ENCODE data around the gene SHANK2.

The SHANK2 gene

DNA sequence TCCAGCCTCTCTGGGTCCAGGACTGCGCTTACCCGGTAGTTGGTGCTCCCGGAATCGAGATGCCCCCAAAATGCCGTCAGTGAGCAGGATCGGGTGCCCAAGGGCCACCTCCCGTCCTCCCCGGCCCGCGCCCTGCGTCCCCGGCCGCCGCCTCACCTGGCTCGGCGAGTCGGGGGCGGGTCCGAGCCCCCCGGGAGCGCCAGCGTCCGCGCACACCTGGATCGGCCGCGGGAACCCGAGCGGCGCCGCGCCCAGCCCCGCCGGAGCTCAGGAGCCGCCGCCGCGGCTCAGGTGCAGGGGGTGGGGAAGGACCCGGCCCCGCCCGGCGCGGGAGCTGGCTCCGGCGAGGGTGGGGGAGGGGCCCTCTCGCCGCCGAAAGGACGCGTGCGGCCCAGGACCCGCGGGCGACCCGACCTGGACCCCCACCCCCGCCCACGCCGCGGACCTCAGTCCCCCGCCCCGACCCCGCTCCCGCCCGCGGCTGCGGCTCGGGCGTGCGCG is at the start of gene SHANK2:
SHANK2 (minus strand) TSS at position 309 of the 501 bp plus-strand sequence. CDS start 105,251 bp downstream, outside the sequence.
- DNase-seq (ENCODE audit: low spot score), result no peak

DNA sequence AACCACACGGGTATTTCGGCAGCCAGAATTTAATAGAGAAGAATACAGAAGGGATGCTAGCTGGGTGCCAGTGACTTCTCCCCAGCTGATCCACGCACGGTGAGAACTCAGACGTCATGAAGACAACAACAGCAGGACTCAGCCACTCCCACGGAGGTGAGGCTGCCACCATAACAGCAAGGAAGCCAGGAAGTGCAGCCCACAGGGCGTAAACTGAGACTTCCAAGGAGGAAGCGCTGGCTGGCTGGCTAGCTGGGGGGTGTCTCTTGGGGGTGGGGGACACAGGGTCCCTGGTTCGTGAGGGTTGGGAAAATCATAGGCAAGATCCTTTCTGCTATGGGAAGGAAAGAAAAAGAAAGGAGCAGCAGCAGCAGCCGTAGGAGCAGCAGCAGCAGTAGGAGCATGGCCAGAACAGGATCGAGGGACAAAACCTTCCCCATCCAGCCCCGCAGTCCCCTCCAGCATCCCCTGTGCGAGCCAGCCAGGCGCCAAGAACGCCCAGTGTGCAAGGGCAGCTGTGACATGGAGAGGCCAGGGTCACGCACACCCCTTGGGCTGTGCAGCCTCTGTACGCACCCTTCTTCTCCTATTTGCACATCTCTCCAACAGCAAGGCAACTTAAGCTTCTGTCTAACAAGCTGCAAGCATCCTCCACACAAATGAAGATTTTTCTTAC is 49.6 kb upstream of the SHANK2 start:
- no peak for DNase-seq (ENCODE audit: low spot score)

DNA sequence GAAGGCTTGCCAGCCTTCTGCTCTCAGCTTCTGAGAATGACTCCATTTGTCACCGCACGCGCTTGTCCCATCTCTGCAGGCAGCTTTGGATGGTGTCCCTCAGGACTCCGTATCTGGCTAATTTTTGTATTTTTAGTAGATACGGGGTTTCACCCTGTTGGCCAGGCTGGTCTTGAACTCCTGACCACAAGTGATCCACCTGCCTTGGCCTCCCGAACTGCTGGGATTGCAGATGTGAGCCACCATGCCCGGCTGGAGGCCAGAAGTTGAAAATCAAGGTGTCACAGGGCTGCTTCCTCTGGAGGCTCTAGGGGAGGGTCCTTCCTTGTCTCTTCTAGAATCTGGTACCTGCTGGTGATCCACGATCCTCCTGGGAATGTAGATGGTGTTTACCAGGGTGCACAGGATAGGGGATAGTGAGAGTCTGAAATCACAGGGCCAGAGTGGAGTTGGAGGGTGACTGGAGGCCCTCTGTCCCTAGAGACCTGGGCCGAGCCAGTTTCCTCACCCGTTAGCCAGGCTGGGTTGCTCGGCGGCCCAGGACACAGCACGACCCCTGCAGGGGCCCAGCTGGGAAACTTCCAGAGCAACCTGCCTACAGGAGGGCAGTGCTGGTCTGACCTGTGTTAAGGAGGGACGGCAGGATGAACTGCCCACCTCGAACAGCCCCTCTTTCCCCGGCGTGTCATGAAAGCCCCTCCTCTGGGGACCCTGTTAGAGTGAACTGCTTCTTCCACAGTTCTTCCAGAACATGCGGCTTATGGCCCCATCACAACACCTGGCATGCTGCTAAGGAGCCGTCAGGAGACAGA is 48.9 kb upstream of the SHANK2 start:
- DNase-seq (ENCODE audit: low spot score), result no peak

DNA sequence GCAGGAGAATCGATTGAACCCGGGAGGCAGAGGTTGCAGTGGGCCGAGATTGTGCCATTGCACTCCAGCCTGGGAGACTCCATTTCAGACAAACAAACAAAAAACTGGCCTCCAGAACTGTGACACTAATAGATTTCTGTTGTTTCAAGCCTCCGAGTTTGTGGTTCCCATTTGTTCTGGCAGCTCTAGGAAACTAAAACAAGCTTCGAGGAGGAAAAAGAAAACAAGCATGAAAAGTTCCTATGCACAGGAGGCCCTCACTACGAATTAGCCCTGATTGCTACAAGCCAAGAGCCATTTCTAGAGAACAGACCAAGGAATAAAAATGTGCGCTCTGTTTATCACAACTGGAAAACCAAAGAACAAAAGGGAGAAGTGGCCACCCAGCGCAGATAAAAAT is 47.8 kb upstream of the SHANK2 start:
- DNase-seq (ENCODE audit: low spot score), result no peak

DNA sequence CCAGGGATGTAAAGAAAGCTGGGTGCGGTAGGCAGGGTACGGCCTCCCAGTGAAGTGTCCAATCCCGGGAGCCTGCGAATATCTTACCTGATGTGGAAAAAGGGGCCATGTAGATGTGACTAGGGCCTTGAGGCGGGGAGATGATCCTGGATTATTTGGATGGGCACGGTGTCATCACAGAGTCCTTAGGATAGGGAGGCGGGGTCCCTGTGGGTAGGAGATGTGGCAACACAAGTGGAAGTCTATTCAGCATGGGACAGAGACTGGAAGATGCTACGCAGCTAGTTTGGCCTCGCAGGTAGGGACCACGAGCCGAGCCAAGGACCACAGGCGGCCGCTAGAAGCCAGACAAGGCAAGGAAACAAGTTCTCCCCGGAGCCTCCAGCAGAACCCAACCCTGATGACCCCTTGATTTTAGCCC is 46.4 kb upstream of the SHANK2 start:
- DNase-seq (ENCODE audit: low spot score), result no peak

DNA sequence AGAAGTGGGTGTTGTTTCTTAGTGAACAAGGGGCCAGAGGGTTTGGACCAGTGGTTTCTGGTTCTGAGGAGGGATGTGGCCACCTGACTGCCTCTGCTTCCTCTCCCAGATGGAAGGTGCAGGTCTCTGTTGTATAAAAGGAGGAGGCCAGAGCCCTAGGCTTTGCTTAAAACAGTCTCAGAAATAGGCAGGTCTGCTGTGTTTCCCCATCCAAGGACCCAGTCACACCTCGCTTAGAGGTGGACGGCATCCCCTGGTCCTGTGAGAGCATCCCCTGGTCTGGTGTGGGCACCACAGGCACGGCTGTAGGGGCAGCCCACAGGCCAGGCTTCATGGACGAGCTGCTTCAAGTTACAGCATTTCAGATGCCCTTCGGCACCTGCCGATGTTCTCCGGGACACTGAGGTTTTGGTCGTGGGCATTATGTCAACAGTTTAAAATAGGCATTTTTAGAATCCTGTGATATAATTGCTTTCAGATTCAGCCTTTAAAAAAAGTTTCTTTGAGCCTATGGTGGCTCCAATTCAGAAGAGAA is 45.7 kb upstream of the SHANK2 start:
- no peak for DNase-seq (ENCODE audit: low spot score)

DNA sequence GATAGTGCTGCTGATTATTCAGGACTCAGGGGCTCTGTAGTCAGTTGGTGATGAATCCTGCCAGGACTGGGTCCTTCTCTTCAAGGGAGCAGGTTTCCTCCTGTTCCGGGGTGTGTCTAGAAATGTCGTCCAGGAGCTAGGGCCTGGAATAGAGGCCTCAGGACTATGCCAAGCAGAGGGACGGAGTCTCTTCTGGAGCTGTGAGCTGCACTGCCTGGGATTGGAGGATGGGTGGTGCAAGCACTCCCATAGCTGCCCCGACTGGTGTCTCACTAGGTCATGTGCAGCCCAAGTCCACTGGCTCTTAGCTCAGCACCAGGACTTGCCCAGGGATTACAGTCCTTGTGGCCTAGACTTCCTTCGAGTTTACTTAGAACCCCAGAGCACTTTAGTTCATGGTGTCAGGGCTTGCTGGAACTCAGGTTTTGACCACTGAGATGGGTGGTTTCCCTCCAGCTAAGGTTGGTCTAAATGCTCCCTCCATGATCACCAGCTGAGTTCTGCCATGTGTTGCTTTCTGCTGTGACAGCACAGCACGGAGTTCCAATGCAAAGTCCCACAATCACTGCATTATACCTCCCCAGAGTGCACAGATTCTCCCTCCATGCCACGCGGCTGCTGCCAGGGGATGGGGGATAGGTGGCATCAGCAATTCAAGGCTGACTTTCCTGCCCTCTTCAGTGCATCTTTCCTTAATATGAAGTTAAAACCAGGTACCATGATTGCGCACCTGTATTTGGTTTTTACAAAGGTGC is 42.6 kb upstream of the SHANK2 start:
- DNase-seq (ENCODE audit: low spot score), result no peak

DNA sequence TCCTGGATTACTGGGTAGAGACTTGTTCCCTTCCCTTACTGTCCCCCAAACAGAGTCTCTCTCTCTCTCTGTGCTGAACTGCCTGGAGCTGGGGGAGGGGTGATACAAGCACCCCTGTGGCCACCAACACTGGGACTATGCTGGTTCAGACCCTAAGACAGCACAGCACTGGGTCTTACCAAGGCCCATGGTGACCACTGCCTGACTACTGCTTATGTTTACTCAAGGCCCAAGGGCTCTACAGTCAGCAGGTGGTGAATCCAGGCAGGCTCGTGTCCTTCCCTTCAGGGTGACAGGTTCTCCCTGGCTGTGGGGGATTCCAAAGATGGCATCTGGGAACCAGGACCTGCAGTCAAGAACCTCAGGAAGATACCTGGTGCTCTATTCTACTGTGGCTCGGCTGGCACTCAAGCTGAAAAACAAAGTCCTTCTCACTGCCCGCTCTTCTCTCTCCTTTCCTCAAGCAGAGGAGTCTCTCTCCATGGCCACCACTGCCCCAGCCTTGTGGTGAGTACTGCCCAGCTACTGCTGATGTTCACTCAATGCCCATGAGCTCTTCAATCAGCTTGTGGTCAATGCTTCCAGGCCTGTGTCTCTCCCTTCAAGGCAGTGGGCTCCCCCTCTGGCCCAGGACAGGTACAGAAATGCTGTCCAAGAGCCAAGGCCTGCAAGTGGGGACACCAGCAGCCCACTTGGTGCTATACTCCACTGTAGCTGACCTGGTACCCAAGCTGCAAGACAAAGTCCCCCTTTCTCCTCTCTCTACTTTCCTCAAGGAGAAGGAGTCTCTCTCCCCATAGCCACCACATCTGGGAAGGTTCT is 41.8 kb upstream of the SHANK2 start:
- DNase-seq (ENCODE audit: low spot score), result no peak

DNA sequence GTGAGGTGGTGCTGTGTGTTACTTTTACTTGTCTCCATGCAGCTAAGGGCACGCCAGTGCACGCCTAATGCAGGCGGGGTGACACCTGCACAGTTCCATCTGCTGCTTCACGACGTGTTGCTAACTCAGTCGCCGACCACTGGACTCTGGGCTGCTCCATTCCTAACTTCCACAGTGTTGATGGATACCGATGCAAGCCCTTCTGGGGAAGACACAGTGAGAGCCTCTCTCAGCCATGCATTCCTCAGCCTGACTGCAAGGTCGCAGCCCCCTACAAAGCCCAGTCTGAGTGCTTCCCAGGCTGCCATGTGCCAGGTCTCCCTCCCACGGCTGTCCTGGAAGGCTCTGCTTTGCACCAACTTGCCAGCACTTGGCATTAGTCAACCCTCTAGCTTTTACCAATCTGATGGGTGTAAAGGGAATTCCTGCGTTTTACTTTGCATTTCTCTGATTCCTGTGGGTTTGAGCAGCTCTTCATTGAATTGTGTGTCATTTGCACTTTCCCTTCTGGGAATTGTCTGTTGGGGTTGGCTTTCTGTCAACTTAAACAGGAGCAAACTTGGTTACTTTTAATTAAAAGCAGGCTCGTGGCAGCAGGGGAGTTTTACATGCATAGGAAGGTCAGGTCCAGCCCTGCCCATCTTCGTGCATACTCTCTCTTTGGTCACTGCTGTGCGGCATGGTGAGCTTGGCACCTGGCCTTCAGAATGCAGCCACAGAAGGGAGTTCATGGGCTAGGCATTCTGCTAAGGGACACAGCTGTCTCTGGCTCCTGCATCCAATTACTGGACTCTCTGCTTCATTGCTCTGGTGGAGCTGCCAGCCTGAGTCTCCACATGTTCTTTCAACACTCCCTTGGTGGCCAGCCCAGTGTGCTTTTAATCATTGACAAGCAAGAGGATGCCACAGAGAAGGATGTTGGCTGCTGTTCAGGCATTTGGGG is 34.6 kb upstream of the SHANK2 start:
- DNase-seq (ENCODE audit: low spot score), result no peak

DNA sequence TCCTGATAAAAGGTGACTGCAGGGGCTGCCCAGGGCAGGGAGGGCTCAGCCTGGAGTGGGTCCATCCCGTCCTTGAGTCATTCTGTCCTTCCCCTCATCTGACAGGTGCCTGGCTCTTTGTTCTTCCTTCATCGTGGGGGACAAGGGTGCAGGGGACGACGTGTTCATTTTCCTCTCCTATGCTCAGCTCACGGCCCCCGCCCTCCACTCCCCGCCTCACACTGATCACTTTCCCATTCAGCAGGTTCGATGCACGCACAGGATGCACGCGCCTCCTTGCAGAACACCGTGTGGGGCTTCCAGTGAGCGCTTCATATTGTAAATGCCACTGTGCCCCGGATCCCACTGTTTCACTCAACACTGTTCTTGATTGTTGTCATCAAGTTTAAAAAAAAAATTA is 32.7 kb upstream of the SHANK2 start:
- no peak for DNase-seq (ENCODE audit: low spot score)

DNA sequence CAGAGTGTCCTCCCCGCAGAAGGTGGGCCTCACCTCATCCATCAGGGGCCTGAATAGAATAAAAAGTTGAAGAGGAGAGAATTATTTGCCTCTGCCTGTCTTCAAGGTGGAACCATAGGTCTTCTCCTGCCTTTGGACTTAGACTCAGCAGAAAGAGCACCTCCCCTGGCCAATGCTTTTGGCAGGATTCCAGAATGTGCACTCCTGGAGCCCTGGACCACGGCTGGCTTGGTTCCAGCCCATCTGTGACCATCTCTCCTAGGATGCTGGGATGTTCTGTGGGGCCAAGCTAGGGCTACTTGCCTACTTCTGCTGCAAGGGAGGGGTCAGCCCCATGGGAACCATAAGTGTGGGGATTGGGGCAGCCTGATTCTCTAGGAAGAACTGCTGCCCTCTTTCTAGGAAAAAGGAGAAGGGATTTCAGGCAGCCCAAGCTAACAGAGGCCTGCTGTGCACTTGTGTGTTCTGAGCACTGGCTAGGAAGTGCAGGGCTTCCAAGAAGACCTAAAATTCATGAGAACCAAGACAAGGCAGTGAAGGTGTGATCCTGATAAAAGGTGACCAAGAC is 32.2 kb upstream of the SHANK2 start:
- DNase-seq (ENCODE audit: low spot score), result no peak

DNA sequence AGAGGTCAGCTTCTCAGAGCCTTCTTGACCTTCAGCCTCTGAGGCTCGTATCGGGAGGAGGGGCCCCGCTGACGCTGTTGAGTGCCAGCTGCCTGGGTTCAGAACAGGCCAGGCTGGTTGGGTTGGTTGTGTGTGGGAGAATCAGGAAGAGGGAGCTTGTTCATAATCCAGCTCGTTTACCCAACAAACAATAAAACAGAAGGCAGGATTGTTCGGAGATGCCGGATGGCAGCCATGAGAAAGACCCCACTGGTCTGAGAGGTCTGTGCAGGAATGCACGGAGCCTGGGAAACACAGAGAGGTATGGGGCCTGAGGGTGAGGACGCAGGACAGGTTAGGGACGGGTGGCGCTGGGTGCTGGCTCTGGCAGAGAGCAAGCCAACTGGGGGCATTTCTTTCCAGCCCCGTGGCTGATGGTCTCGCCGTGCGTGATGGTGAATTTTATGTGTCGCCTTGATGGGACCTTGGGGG is 31.6 kb upstream of the SHANK2 start:
- DNase-seq (ENCODE audit: low spot score), result no peak

DNA sequence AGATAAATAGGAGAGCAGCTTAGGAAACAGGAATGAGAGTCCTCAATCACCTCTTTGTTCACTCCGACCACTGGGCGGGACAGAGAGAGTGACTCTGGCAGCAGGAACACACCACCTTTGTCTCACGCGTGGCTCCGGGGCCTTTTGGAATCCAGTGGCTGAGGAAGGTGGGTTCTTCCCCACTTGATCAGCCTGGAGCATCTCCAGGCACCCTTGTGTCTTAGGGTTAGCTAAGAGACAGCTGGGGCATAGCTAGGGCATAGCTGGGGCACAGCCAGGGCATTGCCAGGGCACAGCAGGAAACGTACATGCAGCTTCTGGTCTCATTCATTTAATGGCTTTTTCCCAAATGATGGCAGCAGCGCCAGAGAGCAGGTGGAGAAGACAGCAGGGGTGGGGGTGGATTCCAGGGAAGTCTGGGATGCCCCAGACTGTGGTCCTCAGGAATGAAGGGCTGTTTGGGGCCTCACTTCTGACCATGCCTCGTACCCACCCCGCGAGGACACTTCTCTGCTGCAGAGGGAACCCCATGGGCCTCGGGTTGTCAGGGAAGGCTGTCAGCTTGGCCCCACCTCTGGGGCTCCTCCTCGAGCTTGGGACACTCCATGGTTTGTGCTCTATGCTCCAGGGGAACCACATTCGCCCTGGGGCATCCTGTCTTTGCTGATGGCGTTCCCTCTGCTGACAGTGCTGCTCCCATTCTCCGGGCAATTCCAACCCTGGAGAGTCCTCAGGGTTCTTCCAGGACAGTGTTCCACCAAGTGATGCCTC is 30.4 kb upstream of the SHANK2 start:
- DNase-seq (ENCODE audit: low spot score), result no peak

DNA sequence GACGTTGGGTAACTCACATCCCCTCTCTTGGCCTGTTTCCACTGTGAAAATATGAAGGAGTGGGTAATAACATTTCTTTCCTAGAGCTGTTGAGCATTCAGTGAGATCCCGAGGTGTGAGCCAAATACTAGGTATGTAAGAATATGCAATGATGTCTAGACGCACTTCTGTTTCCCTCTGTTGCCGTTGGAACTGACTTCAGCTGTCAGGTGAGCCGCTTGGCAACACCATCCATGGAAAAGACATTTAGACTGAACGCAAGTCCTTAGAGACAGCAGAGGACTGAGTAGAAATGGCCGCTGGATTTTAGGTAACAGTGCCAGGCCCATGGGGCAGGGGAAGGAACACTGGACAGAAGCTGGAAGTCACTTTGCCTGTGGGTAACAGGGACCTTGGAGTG is 29.5 kb upstream of the SHANK2 start:
- no peak for DNase-seq (ENCODE audit: low spot score)

DNA sequence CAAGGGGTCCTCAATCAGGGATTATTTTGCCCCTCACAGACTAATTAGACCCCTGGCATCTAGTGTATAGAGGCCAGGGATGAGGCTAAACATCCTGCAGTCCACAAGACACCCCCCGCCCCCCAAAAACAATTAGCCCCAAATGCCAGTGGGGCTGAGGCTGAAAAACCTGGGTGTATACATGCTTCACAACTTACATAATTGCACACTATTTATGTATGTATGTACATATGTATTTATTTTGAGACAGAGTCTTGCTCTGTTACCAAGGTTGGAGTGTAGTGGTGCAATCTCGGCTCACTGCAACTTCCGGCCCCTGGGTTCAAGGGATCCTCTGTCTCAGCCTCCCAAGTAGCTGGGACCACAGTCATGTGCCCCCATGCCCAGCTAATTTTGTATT is 28.8 kb upstream of the SHANK2 start:
- DNase-seq (ENCODE audit: low spot score), result no peak

DNA sequence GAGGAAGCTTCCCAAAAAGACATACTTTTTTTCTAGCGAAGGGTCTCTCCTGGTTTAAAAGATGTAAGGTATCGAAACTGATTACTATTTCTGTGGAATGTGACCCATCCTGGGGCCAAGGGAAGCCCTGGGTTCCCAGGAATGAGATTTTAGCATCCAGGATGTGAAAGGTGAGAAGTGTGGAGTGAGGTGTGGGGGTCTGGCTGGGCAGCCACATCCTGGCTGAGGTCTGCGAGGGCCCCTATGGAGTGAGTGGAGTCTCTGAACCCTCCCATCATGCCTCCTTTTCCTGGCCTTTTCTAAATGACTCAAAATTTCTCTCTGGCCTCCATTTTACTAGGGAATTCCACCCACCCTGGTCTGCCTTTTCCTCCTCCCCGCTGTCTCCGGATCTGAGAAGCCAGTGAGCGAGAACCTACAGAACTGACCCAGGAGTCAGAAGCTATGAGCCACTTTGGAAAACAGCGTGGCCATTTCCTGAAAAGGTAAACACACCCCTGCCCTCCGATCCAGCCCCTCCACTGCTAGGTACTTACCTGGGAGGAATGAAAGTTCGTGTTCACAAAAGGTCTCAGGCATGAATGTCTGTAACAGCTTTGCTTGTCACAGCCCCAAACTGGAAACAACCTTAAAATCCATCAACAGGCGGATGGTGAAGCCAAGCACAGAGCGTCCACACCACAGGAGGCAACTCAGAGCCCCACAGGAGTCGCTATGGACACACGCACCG is 27.7 kb upstream of the SHANK2 start:
- no peak for DNase-seq (ENCODE audit: low spot score)

DNA sequence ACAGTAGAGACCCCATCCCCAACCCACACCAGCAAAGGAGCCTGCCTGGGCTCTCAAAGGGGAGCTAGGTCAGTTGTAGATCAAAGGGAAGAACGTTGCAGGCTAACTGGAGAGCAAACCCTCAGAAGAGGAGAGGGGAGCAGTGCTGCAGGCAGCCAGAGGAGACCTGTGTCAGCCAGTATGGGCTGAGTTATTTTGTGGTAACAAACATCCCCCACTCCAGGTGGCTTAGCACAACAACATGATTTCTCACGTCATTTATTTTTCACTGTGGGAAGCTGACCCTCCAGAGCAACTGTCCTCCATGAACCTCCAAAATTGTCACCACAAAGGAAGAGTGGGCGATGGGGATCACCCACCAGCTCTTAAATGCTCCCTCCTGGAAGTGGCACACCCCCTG is 19.8 kb upstream of the SHANK2 start:
- DNase-seq (ENCODE audit: low spot score), result no peak

Measured in NAMALWA (cell line).